Neural cell (in vitro differentiated cells): ENCODE data around the gene UNC5A. TPM values are rescaled to one million over a fixed set of nuclear protein-coding genes. Genes with fewer than 3 reads are reported as not detected.
A peak's percentile ranks its signal among the peaks of the same experiment; 100 is the strongest.

ENCODE experiments used
- H2AFZ ChIP-seq: fragments of 200-600, 300-800 bp; sonication (generic), shearing (Covaris generic); 2 replicates; pipeline ENCODE4 v1.6.0; 2014; ENCODE audit warnings: low read depth, mild to moderate bottlenecking, antibody characterized with exemption, low read length, moderate library complexity
- H3F3A ChIP-seq: fragments of 200-600 bp; shearing (Covaris generic); 2 replicates; pipeline ENCODE4 v1.6.1; 2016; ENCODE audit warnings: mild to moderate bottlenecking, moderate library complexity, mixed read lengths, antibody characterized with exemption, low read length; ENCODE audit not compliant: insufficient read depth, poor library complexity, severe bottlenecking
- H3K27ac ChIP-seq: fragments of 200-600, 300-800 bp; sonication (generic), shearing (Covaris generic); 2 replicates; pipeline ENCODE4 v1.5.1; 2014; ENCODE audit warnings: mild to moderate bottlenecking, low read length, moderate library complexity
- H3K27me3 ChIP-seq: fragments of 300-800, 200-600 bp; sonication (generic), shearing (Covaris generic); 2 replicates; pipeline ENCODE4 v1.6.0; 2014; ENCODE audit warnings: mild to moderate bottlenecking, low read depth, low read length, moderate library complexity; ENCODE audit not compliant: insufficient read depth
- H3K36me3 ChIP-seq: fragments of 300-800, 200-600 bp; sonication (generic), shearing (Covaris generic); 2 replicates; pipeline ENCODE4 v1.5.1; 2014; ENCODE audit warnings: mild to moderate bottlenecking, antibody characterized with exemption, low read length, moderate library complexity; ENCODE audit not compliant: insufficient read depth
- H3K4me2 ChIP-seq: fragments of 300-800, 200-600 bp; sonication (generic), shearing (Covaris generic); 2 replicates; pipeline ENCODE4 v1.6.0; 2014; ENCODE audit warnings: mild to moderate bottlenecking, low read length
- H3K4me3 ChIP-seq: fragments of 300-800, 200-600 bp; sonication (generic), shearing (Covaris generic); 2 replicates; pipeline ENCODE4 v1.5.1; 2014; ENCODE audit warnings: mild to moderate bottlenecking, low read length, moderate library complexity
- H3K79me2 ChIP-seq: fragments of 200-600 bp; shearing (Covaris generic); replicated peaks from 2 replicates; pipeline ENCODE4 v1.6.0; 2014; ENCODE audit warnings: mild to moderate bottlenecking, low read length, moderate library complexity; ENCODE audit not compliant: insufficient read depth
- H3K9ac ChIP-seq: fragments of 300-800, 200-600 bp; sonication (generic), shearing (Covaris generic); 2 replicates; pipeline ENCODE4 v1.6.1; 2016; ENCODE audit warnings: mild to moderate bottlenecking, low read length, mixed read lengths
- H3K9me2 ChIP-seq: fragments of 200-600 bp; shearing (Covaris generic); 2 replicates; pipeline ENCODE4 v1.6.1; 2016; ENCODE audit warnings: mild to moderate bottlenecking, low read length, mixed read lengths; ENCODE audit not compliant: insufficient read depth
- H3K9me3 ChIP-seq: fragments of 200-600, 300-800 bp; sonication (generic), shearing (Covaris generic); 2 replicates; pipeline ENCODE4 v1.6.1; 2016; ENCODE audit warnings: mild to moderate bottlenecking, mixed run types, low read length, moderate library complexity, mixed read lengths
- H4K20me1 ChIP-seq: fragments of 200-600 bp; shearing (Covaris generic); 2 replicates; pipeline ENCODE4 v1.6.1; 2016; ENCODE audit warnings: mild to moderate bottlenecking, mixed run types; ENCODE audit not compliant: insufficient read depth
- EP300 ChIP-seq: fragments of 450-650 bp; conservative IDR thresholded peaks from 2 replicates; pipeline ENCODE4 v1.6.1; 2014; ENCODE audit warnings: antibody characterized with exemption, mild to moderate bottlenecking, moderate library complexity; ENCODE audit not compliant: poor library complexity, severe bottlenecking
- EZH2 ChIP-seq: fragments of 200-600, 300-800 bp; shearing (Covaris generic), sonication (generic); IDR thresholded peaks from 2 replicates; pipeline ENCODE4 v1.6.1; 2014; ENCODE audit warnings: antibody characterized with exemption, low read length, borderline replicate concordance, mild to moderate bottlenecking; ENCODE audit not compliant: insufficient read depth, poor library complexity, severe bottlenecking
- MXI1 ChIP-seq: fragments of 450-650 bp; conservative IDR thresholded peaks from 2 replicates; pipeline ENCODE4 v1.6.1; 2014; ENCODE audit warnings: antibody characterized with exemption, mild to moderate bottlenecking; ENCODE audit not compliant: poor library complexity, severe bottlenecking
- POLR2AphosphoS5 ChIP-seq: IDR thresholded peaks from 2 replicates; pipeline ENCODE4 v1.6.1; 2012
- RAD21 ChIP-seq: fragments of 450-650 bp; conservative IDR thresholded peaks from 2 replicates; pipeline ENCODE4 v1.6.1; 2014; ENCODE audit warnings: antibody characterized with exemption, mild to moderate bottlenecking, moderate library complexity
- SMC3 ChIP-seq: fragments of 450-650 bp; conservative IDR thresholded peaks from 2 replicates; pipeline ENCODE4 v1.6.1; 2014; ENCODE audit warnings: antibody characterized with exemption, mild to moderate bottlenecking, moderate library complexity; ENCODE audit not compliant: poor library complexity
- TAF1 ChIP-seq: IDR thresholded peaks from 2 replicates; pipeline ENCODE4 v1.6.1; 2012; ENCODE audit warnings: low read depth
- polyA plus RNA-seq: library from polyadenylated mRNA; depleted of rRNA; stranded (reverse); fragments of >200 nt; gene quantifications from 2 replicates; pipeline ENCODE4 v1.2.3, GENCODE V29; 2014
- TF ChIP-seq, protein P1 (sequence below): IDR thresholded peaks from 2 replicates; pipeline ENCODE4 v1.6.1; 2012; ENCODE audit warnings: borderline replicate concordance
- TF ChIP-seq, protein P2 (sequence below): fragments of 450-650 bp; IDR thresholded peaks from 2 replicates; pipeline ENCODE4 v1.5.1; 2014; ENCODE audit warnings: antibody characterized with exemption, mild to moderate bottlenecking, moderate library complexity; ENCODE audit not compliant: poor library complexity, severe bottlenecking

Gene UNC5A
- polyA plus RNA-seq, 1 donor from 2014 or later = 2.7 TPM

DNA sequence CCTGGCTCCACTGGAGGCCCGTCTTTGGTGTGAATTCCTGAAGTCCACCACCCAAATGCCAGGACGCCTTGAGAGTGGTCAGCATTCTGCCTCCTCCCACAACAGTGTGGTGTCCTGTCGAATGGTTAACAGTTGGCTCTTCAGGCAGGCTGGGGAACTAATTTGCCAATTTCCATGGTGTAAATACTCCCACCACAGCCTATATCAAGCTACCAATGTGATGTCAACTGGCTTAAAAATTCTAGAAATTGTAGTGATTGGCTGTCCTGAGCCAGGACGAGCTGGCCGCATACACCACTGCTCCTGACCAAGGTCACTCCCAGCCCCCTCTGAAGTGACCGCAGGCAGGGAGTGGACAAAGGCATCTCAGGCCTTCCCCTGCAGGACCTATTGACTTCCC, 11.1 kb downstream of the UNC5A start:
- Histone ChIP-seq H2AFZ (no peak overlapping the region), H3K9ac (no peak overlapping the region), H3K27ac (no peak overlapping the region), H3K4me2 (no peak overlapping the region), H3K9me3 (no peaks in the 10 kb centered on the region), H3K27me3 (peaks cover 7% of the 10 kb centered on the region), H3F3A (no peaks in the 10 kb centered on the region), H3K36me3 (no peaks in the 10 kb centered on the region), H4K20me1 (no peaks in the 10 kb centered on the region), H3K9me2 (no peaks in the 10 kb centered on the region), H3K4me3 (no peak overlapping the region), H3K79me2 (no peaks in the 10 kb centered on the region)
- TF ChIP-seq, protein P1, sequence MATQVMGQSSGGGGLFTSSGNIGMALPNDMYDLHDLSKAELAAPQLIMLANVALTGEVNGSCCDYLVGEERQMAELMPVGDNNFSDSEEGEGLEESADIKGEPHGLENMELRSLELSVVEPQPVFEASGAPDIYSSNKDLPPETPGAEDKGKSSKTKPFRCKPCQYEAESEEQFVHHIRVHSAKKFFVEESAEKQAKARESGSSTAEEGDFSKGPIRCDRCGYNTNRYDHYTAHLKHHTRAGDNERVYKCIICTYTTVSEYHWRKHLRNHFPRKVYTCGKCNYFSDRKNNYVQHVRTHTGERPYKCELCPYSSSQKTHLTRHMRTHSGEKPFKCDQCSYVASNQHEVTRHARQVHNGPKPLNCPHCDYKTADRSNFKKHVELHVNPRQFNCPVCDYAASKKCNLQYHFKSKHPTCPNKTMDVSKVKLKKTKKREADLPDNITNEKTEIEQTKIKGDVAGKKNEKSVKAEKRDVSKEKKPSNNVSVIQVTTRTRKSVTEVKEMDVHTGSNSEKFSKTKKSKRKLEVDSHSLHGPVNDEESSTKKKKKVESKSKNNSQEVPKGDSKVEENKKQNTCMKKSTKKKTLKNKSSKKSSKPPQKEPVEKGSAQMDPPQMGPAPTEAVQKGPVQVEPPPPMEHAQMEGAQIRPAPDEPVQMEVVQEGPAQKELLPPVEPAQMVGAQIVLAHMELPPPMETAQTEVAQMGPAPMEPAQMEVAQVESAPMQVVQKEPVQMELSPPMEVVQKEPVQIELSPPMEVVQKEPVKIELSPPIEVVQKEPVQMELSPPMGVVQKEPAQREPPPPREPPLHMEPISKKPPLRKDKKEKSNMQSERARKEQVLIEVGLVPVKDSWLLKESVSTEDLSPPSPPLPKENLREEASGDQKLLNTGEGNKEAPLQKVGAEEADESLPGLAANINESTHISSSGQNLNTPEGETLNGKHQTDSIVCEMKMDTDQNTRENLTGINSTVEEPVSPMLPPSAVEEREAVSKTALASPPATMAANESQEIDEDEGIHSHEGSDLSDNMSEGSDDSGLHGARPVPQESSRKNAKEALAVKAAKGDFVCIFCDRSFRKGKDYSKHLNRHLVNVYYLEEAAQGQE = no peak
- TF ChIP-seq POLR2AphosphoS5 (no peak), TAF1 (no peak), RAD21 (no peak), EZH2 (no peak), EP300 (no peak), SMC3 (no peak), MXI1 (no peak)
- TF ChIP-seq, protein P2, sequence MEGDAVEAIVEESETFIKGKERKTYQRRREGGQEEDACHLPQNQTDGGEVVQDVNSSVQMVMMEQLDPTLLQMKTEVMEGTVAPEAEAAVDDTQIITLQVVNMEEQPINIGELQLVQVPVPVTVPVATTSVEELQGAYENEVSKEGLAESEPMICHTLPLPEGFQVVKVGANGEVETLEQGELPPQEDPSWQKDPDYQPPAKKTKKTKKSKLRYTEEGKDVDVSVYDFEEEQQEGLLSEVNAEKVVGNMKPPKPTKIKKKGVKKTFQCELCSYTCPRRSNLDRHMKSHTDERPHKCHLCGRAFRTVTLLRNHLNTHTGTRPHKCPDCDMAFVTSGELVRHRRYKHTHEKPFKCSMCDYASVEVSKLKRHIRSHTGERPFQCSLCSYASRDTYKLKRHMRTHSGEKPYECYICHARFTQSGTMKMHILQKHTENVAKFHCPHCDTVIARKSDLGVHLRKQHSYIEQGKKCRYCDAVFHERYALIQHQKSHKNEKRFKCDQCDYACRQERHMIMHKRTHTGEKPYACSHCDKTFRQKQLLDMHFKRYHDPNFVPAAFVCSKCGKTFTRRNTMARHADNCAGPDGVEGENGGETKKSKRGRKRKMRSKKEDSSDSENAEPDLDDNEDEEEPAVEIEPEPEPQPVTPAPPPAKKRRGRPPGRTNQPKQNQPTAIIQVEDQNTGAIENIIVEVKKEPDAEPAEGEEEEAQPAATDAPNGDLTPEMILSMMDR = no peak

DNA sequence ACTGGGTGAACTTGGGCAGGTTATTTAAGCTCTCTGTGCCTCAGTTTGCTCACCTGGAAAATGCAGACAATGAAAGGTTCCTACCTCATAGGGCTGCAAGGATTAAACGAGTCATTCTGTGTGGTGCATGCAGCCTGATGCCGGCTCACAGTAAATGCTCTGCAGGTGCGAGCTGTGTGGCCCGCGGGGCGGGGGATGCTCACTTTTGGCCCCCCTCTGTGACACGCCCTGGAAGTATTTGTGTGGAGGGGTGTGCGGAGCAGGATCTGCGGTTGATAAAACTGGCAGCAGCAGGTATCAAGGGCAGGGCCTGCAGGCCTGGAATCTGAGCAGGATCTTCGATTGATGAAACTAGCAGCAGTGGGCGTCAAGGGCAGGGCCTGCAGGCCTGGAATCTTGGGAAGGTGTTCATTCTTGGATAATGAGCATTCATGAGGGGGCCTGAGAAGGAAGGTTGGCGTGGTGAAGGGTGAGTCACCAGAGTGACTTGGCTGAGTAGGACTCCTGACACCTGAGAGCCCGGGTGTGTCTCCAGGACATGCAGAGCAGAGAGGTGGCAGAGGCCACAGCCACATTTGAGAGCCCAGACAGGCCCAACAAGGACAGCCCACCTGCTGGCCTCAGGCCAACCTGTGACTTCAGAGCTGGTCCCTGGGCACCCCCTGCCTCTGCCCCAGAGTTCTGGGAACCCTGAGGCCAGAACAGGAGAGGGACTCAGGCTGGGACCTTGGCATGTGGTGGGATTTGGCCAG, 11.9 kb downstream of the UNC5A start:
- H3K27ac ChIP-seq = peak overlapping the region; percentile 28
- H4K20me1 ChIP-seq = no peaks in the 10 kb centered on the region
- peak overlapping the region; percentile 20 for H3K9ac ChIP-seq
- no peak overlapping the region for H2AFZ ChIP-seq
- H3K79me2 ChIP-seq = no peaks in the 10 kb centered on the region
- no peaks in the 10 kb centered on the region for H3K36me3 ChIP-seq
- no peaks in the 10 kb centered on the region for H3K9me2 ChIP-seq
- H3K9me3 ChIP-seq = no peaks in the 10 kb centered on the region
- H3K4me3 ChIP-seq = no peak overlapping the region
- peaks cover 7% of the 10 kb centered on the region for H3K27me3 ChIP-seq
- TF ChIP-seq POLR2AphosphoS5 = no peak
- TF ChIP-seq MXI1 = no peak
- no peak for TF ChIP-seq EP300
- TF ChIP-seq EZH2 = no peak
- TF ChIP-seq TAF1 = no peak
- TF ChIP-seq, protein P2 = no peak
- no peak for TF ChIP-seq RAD21
- no peak for TF ChIP-seq SMC3
- TF ChIP-seq, protein P1 = no peak
- H3K4me2 ChIP-seq = no peak overlapping the region
- no peaks in the 10 kb centered on the region for H3F3A ChIP-seq
